ENCODE results near the gene DLGAP4. TPM values are rescaled to one million over a fixed set of nuclear protein-coding genes. Genes with fewer than 3 reads are reported as not detected.
"Not testable (repeated sequence)": the region's sequence is repeated elsewhere in the genome, so short reads cannot be mapped to it uniquely, and the experiment has no call there.

Gene DLGAP4
- total and polyA plus RNA-seq, 4 donors, result 17.8 to 121 (median 70.7) TPM

- Histone ChIP-seq H3K27ac (ENCODE audit: low read depth, low read length) (no peak overlapping the region), H3K4me3 (ENCODE audit: low read depth, low read length) (no peak overlapping the region), H3K9me3 (ENCODE audit: control insufficient read depth, insufficient read depth, low read length) (peaks cover 4% of the 10 kb centered on the region), H3K36me3 (ENCODE audit: control insufficient read depth, insufficient read depth, low read length) (no peaks in the 10 kb centered on the region), H3K4me1 (ENCODE audit: control insufficient read depth, insufficient read depth, low read length) (no peaks in the 10 kb centered on the region), H3K27me3 (ENCODE audit: control insufficient read depth, insufficient read depth, low read length) (no peaks in the 10 kb centered on the region)
- no peak for DNase-seq (ENCODE audit: low read depth in 4 of 6, low spot score in 6 of 6)
- WGBS (ENCODE audit: insufficient coverage), result no CpG with 5 or more reads among the region's 1 CpG
These were observed 257.2 kb downstream of the DLGAP4 start for GRCh38 chr20:36563374-36563773.

- not testable (repeated sequence) for H3K9me3 ChIP-seq (ENCODE audit: control insufficient read depth, insufficient read depth, low read length); H3K27me3 ChIP-seq (ENCODE audit: control insufficient read depth, insufficient read depth, low read length); H3K4me3 ChIP-seq (ENCODE audit: low read depth, low read length); H3K27ac ChIP-seq (ENCODE audit: low read depth, low read length); H3K4me1 ChIP-seq (ENCODE audit: control insufficient read depth, insufficient read depth, low read length); DNase-seq (ENCODE audit: low read depth in 4 of 6, low spot score in 6 of 6); H3K36me3 ChIP-seq (ENCODE audit: control insufficient read depth, insufficient read depth, low read length)
- WGBS (ENCODE audit: insufficient coverage), result 98% methylated on average over 8 of the region's 13 CpGs
These were observed 258.1 kb downstream of the DLGAP4 start for GRCh38 chr20:36564078-36564725.

- 93% methylated on average over 6 of the region's 6 CpGs for WGBS (ENCODE audit: insufficient coverage)
- H3K4me1 ChIP-seq (ENCODE audit: control insufficient read depth, insufficient read depth, low read length); H3K36me3 ChIP-seq (ENCODE audit: control insufficient read depth, insufficient read depth, low read length); H3K9me3 ChIP-seq (ENCODE audit: control insufficient read depth, insufficient read depth, low read length); H3K27me3 ChIP-seq (ENCODE audit: control insufficient read depth, insufficient read depth, low read length); H3K27ac ChIP-seq (ENCODE audit: low read depth, low read length); DNase-seq (ENCODE audit: low read depth in 4 of 6, low spot score in 6 of 6); H3K4me3 ChIP-seq (ENCODE audit: low read depth, low read length): not testable (repeated sequence)
These were observed 258.6 kb downstream of the DLGAP4 start for GRCh38 chr20:36564726-36565121.

GRCh38 chr20:36565520-36565919, 259.4 kb downstream of the DLGAP4 start:
- H3K9me3 ChIP-seq (ENCODE audit: control insufficient read depth, insufficient read depth, low read length), result peaks cover 4% of the 10 kb centered on the region
- no peaks in the 10 kb centered on the region for H3K36me3 ChIP-seq (ENCODE audit: control insufficient read depth, insufficient read depth, low read length)
- H3K4me1 ChIP-seq (ENCODE audit: control insufficient read depth, insufficient read depth, low read length), result no peaks in the 10 kb centered on the region
- H3K4me3 ChIP-seq (ENCODE audit: low read depth, low read length), result no peak overlapping the region
- DNase-seq (ENCODE audit: low read depth in 4 of 6, low spot score in 6 of 6), result no peak
- H3K27me3 ChIP-seq (ENCODE audit: control insufficient read depth, insufficient read depth, low read length), result no peaks in the 10 kb centered on the region
- H3K27ac ChIP-seq (ENCODE audit: low read depth, low read length), result no peak overlapping the region
- 100% methylated on average over 1 of the region's 3 CpGs for WGBS (ENCODE audit: insufficient coverage)

GRCh38 chr20:36569847-36570429, 263.8 kb downstream of the DLGAP4 start:
- H3K36me3 ChIP-seq (ENCODE audit: control insufficient read depth, insufficient read depth, low read length), result no peaks in the 10 kb centered on the region
- peaks cover 11% of the 10 kb centered on the region for H3K27me3 ChIP-seq (ENCODE audit: control insufficient read depth, insufficient read depth, low read length)
- no peak overlapping the region for H3K4me3 ChIP-seq (ENCODE audit: low read depth, low read length)
- 92% methylated on average over 7 of the region's 7 CpGs for WGBS (ENCODE audit: insufficient coverage)
- peaks cover 4% of the 10 kb centered on the region for H3K9me3 ChIP-seq (ENCODE audit: control insufficient read depth, insufficient read depth, low read length)
- DNase-seq (ENCODE audit: low read depth in 4 of 6, low spot score in 6 of 6), result no peak
- peaks cover 27% of the 10 kb centered on the region for H3K4me1 ChIP-seq (ENCODE audit: control insufficient read depth, insufficient read depth, low read length)
- H3K27ac ChIP-seq (ENCODE audit: low read depth, low read length), result no peak overlapping the region

GRCh38 chr20:36571564-36572504, 265.7 kb downstream of the DLGAP4 start:
- Histone ChIP-seq H3K9me3 (ENCODE audit: control insufficient read depth, insufficient read depth, low read length) (no peaks in the 10 kb centered on the region), H3K4me3 (ENCODE audit: low read depth, low read length) (no peak overlapping the region), H3K27me3 (ENCODE audit: control insufficient read depth, insufficient read depth, low read length) (peaks cover 21% of the 10 kb centered on the region), H3K27ac (ENCODE audit: low read depth, low read length) (peak overlapping the region; percentile 70), H3K36me3 (ENCODE audit: control insufficient read depth, insufficient read depth, low read length) (no peaks in the 10 kb centered on the region), H3K4me1 (ENCODE audit: control insufficient read depth, insufficient read depth, low read length) (peaks cover 40% of the 10 kb centered on the region)
- DNase-seq (ENCODE audit: low read depth in 4 of 6, low spot score in 6 of 6), result no peak
- WGBS (ENCODE audit: insufficient coverage), result 40% methylated on average over 13 of the region's 17 CpGs

- DNase-seq (ENCODE audit: low read depth in 4 of 6, low spot score in 6 of 6), result no peak
- 12% methylated on average over 19 of the region's 20 CpGs for WGBS (ENCODE audit: insufficient coverage)
- peak overlapping the region; percentile 70 for H3K27ac ChIP-seq (ENCODE audit: low read depth, low read length)
These were observed 266.6 kb downstream of the DLGAP4 start for GRCh38 chr20:36572701-36573102.

GRCh38 chr20:36573103-36573797, 267.1 kb downstream of the DLGAP4 start, which contains the start of gene TGIF2:
Gene TGIF2, plus strand, starts transcription at chr20:36573597. Its CDS starts 5,178 bp downstream, at chr20:36578775.
- H3K9me3 ChIP-seq (ENCODE audit: control insufficient read depth, insufficient read depth, low read length), result no peaks in the 10 kb centered on the region
- H3K4me1 ChIP-seq (ENCODE audit: control insufficient read depth, insufficient read depth, low read length), result peaks cover 40% of the 10 kb centered on the region
- 1% methylated on average over 71 of the region's 80 CpGs for WGBS (ENCODE audit: insufficient coverage)
- peak in 4 of 6 donors; percentile 46 to 93 (median 68) for DNase-seq (ENCODE audit: low read depth in 4 of 6, low spot score in 6 of 6)
- H3K27ac ChIP-seq (ENCODE audit: low read depth, low read length), result peak within 1 kb of the TSS; percentile 92
- H3K4me3 ChIP-seq (ENCODE audit: low read depth, low read length), result peak within 1 kb of the TSS; percentile 82
- peaks cover 21% of the 10 kb centered on the region for H3K27me3 ChIP-seq (ENCODE audit: control insufficient read depth, insufficient read depth, low read length)
- H3K36me3 ChIP-seq (ENCODE audit: control insufficient read depth, insufficient read depth, low read length), result peaks cover 2% of the 10 kb centered on the region

More at GRCh38 chr20:36572701-36573102, 266.6 kb downstream of the DLGAP4 start:
- H3K36me3 ChIP-seq (ENCODE audit: control insufficient read depth, insufficient read depth, low read length), result no peaks in the 10 kb centered on the region
- peak overlapping the region; percentile 82 for H3K4me3 ChIP-seq (ENCODE audit: low read depth, low read length)
- H3K4me1 ChIP-seq (ENCODE audit: control insufficient read depth, insufficient read depth, low read length), result peaks cover 40% of the 10 kb centered on the region
- H3K27me3 ChIP-seq (ENCODE audit: control insufficient read depth, insufficient read depth, low read length), result peaks cover 21% of the 10 kb centered on the region
- H3K9me3 ChIP-seq (ENCODE audit: control insufficient read depth, insufficient read depth, low read length), result no peaks in the 10 kb centered on the region

GRCh38 chr20:36573798-36574365, 267.7 kb downstream of the DLGAP4 start:
- peaks cover 21% of the 10 kb centered on the region for H3K27me3 ChIP-seq (ENCODE audit: control insufficient read depth, insufficient read depth, low read length)
- WGBS (ENCODE audit: insufficient coverage), result under 1% methylated on average over 48 of the region's 53 CpGs

More at GRCh38 chr20:36573798-36574365, 267.7 kb downstream of the DLGAP4 start:
- DNase-seq (ENCODE audit: low read depth in 4 of 6, low spot score in 6 of 6), result peak in 3 of 6 donors; percentile 5 to 66 (median 9)
- Histone ChIP-seq H3K36me3 (ENCODE audit: control insufficient read depth, insufficient read depth, low read length) (peaks cover 7% of the 10 kb centered on the region), H3K9me3 (ENCODE audit: control insufficient read depth, insufficient read depth, low read length) (no peaks in the 10 kb centered on the region), H3K27ac (ENCODE audit: low read depth, low read length) (peak overlapping the region; percentile 92), H3K4me3 (ENCODE audit: low read depth, low read length) (peak overlapping the region; percentile 82), H3K4me1 (ENCODE audit: control insufficient read depth, insufficient read depth, low read length) (peaks cover 40% of the 10 kb centered on the region)
